Endothelial cell of umbilical vein (primary cell): ENCODE results near the gene PLAGL2. TPM values are rescaled to one million over a fixed set of nuclear protein-coding genes. Genes with fewer than 3 reads are reported as not detected.

Source experiments
- BruUV-seq: library from RNA; stranded (reverse); fragments of 400-500 nt; replicated peaks from 2 replicates; lab custom pipeline; 2021; lab: Mats Ljungman, UMichigan
- CTCF ChIA-PET: fragments of 300-600, 350-600 bp; sonication (Branson Sonifier 250); formaldehyde crosslinking; loops from one replicate; lab custom pipeline; 2021; ENCODE audit warnings: antibody characterized with exemption, inconsistent platforms; lab: Charles Lee
- POLR2A ChIA-PET: fragments of 300-600, 350-600 bp; sonication (Branson Sonifier 250); formaldehyde crosslinking; loops from one replicate; lab custom pipeline; 2021; ENCODE audit warnings: antibody characterized with exemption, inconsistent platforms; lab: Charles Lee
- DNase-seq: peaks from one replicate; pipeline ENCODE4 v3.0.0-alpha.2; 2011; ENCODE audit warnings: low read depth, low spot score
- FAIRE-seq: peaks from 2 replicates; lab custom pipeline; 2011; peaks lifted over from hg19 to GRCh38; lab: Jason Lieb, UNC
- H2AFZ ChIP-seq: 2 replicates; pipeline ENCODE4 v1.6.0; 2012; ENCODE audit warnings: low read depth, low read length, control low read depth, inconsistent platforms
- H3K27ac ChIP-seq: 2 replicates; pipeline ENCODE4 v1.5.1; 2011; ENCODE audit warnings: low read depth, mild to moderate bottlenecking, control low read depth, low read length, moderate library complexity; ENCODE audit not compliant: insufficient read depth
- H3K27me3 ChIP-seq, 2 experiments: 2 replicates each; pipeline versions ENCODE4 v1.6.0 to v1.6.1; 2011; ENCODE audit warnings: low read length in 2 of 2, mixed read lengths in 1 of 2; ENCODE audit not compliant: control insufficient read depth in 2 of 2, insufficient read depth in 2 of 2
- H3K36me3 ChIP-seq, 2 experiments: 2 replicates in 1 of 2; 3 replicates in 1 of 2; pipeline ENCODE4 v1.5.1; 2011; ENCODE audit warnings: low read length in 2 of 2, mild to moderate bottlenecking in 1 of 2, moderate library complexity in 1 of 2; ENCODE audit not compliant: control insufficient read depth in 2 of 2, insufficient read depth in 2 of 2; ENCODE audit errors: extremely low read depth in 1 of 2
- H3K4me1 ChIP-seq: 3 replicates; pipeline ENCODE4 v1.5.1; 2011; ENCODE audit warnings: mild to moderate bottlenecking, low read length; ENCODE audit not compliant: control insufficient read depth, insufficient read depth; ENCODE audit errors: extremely low read depth
- H3K4me2 ChIP-seq: 2 replicates; pipeline ENCODE4 v1.6.1; 2011; ENCODE audit warnings: low read length, control low read depth, mixed read lengths; ENCODE audit not compliant: insufficient read depth
- H3K4me3 ChIP-seq, 3 experiments: fragments of 200-600 bp in 1 of 3; sonication (generic), shearing (Covaris generic) in 1 of 3; replicated peaks in 1 of 3; 2 replicates each; pipeline ENCODE4 v1.5.1; 2011 to 2016; ENCODE audit warnings: control low read depth in 3 of 3, low read length in 3 of 3, mild to moderate bottlenecking in 2 of 3, inconsistent platforms in 1 of 3, low read depth in 1 of 3, moderate library complexity in 1 of 3; ENCODE audit not compliant: insufficient read depth in 1 of 3
- H3K79me2 ChIP-seq: 2 replicates; pipeline ENCODE4 v1.6.0; 2012; ENCODE audit warnings: low read length, inconsistent platforms; ENCODE audit not compliant: control insufficient read depth, insufficient read depth
- H3K9ac ChIP-seq: replicated peaks from 2 replicates; pipeline ENCODE3; 2011; ENCODE audit warnings: low read length, control low read depth; ENCODE audit not compliant: insufficient read depth; ENCODE audit errors: extremely low read depth
- H3K9me1 ChIP-seq: replicated peaks from 3 replicates; pipeline ENCODE4 v1.6.0; 2011; ENCODE audit warnings: mild to moderate bottlenecking, low read length; ENCODE audit not compliant: control insufficient read depth, insufficient read depth; ENCODE audit errors: extremely low read depth
- H3K9me3 ChIP-seq: replicated peaks from 2 replicates; pipeline ENCODE4 v1.5.1; 2012; ENCODE audit warnings: low read length, inconsistent platforms; ENCODE audit not compliant: control insufficient read depth, insufficient read depth
- H4K20me1 ChIP-seq: replicated peaks from 2 replicates; pipeline ENCODE3; 2011; ENCODE audit warnings: mild to moderate bottlenecking, low read length; ENCODE audit not compliant: control insufficient read depth, insufficient read depth; ENCODE audit errors: extremely low read depth
- CTCF ChIP-seq, 2 donors: IDR thresholded peaks; 1 replicate in 1 of 2; 2 replicates in 1 of 2; pipeline ENCODE4 v1.5.1; 2011; ENCODE audit warnings: low read length in 2 of 2, mild to moderate bottlenecking in 2 of 2, moderate library complexity in 2 of 2, control low read depth in 1 of 2, inconsistent platforms in 1 of 2, low read depth in 1 of 2; ENCODE audit not compliant: insufficient read depth in 1 of 2; ENCODE audit errors: extremely low read depth in 1 of 2
- EZH2 ChIP-seq: IDR thresholded peaks from 2 replicates; pipeline ENCODE4 v1.6.1; 2012; ENCODE audit warnings: borderline replicate concordance, low read depth, mild to moderate bottlenecking, moderate library complexity, low read length, inconsistent platforms; ENCODE audit not compliant: severe bottlenecking
- FOS ChIP-seq: IDR thresholded peaks from 2 replicates; pipeline ENCODE4 v1.6.1; 2011; ENCODE audit warnings: mild to moderate bottlenecking, low read length, moderate library complexity, borderline replicate concordance; ENCODE audit not compliant: insufficient read depth
- GATA2 ChIP-seq: IDR thresholded peaks from 2 replicates; pipeline ENCODE4 v1.7.0; 2011; ENCODE audit warnings: low read depth, mild to moderate bottlenecking, moderate library complexity, mixed read lengths, low read length; ENCODE audit not compliant: insufficient read length, insufficient read depth
- MAX ChIP-seq: IDR thresholded peaks from 2 replicates; pipeline ENCODE4 v1.6.1; 2011; ENCODE audit not compliant: insufficient read depth, insufficient read length
- dilution Hi-C: fragments of 300-500 bp; cut with MboI; formaldehyde crosslinking; loops from one replicate; pipeline ENCODE4 v1.15.0; 2019; ENCODE audit warnings: low sequenced_read_pairs; ENCODE audit not compliant: extremely low pct_ligation_motif_present
- intact Hi-C: fragments of 100-400 bp; cut with micrococcal nuclease; formaldehyde crosslinking; loops from one replicate; pipeline ENCODE4 v1.10.0; 2022
- polyA plus RNA-seq, 4 experiments: library from polyadenylated mRNA; depleted of rRNA in 3 of 4; stranded (reverse) in 3 of 4; unstranded in 1 of 4; fragments of >200 nt; gene quantifications; 2 replicates each; pipeline versions ENCODE4 v1.2.1 to v1.2.3, GENCODE V29; 2011 to 2012; ENCODE audit warnings: missing spikeins in 1 of 4
- total RNA-seq: library from RNA; stranded (reverse); gene quantifications from 2 replicates; pipeline ENCODE4 v1.2.3, GENCODE V29; 2021

Gene PLAGL2
- total and polyA plus RNA-seq, 2 donors (not counting 3 experiments of a cell fraction or from before 2014, with no cell fraction given): 8.2 to 15.2 TPM

GRCh38 chr20:32163951-32164350, 43.6 kb downstream of the PLAGL2 start:
- dilution Hi-C loops: no loop called here
- intact Hi-C loops: loop anchor here (10.0 kb wide), 1 partner anchor 281 kb away; no protein-coding TSS in a partner anchor
- ChIA-PET POLR2A (no interaction called here), CTCF (no interaction called here)
- H2AFZ ChIP-seq: no peak overlapping the region
- H3K27ac ChIP-seq: no peak overlapping the region
- DNase-seq: no peak
- H3K9ac ChIP-seq: no peak overlapping the region
- no TSS peak for BruUV-seq
- TF ChIP-seq CTCF (IDR thresholded peaks at IDR 0.05; ENCODE audit: extremely low read depth in 1 of 2, insufficient read depth in 1 of 2, low read depth in 1 of 2, low read length in 2 of 2): no peak
- TF ChIP-seq MAX: no peak
- TF ChIP-seq EZH2: no peak
- no peak for TF ChIP-seq GATA2
- no peak for TF ChIP-seq FOS
- no peaks in the 10 kb centered on the region for H3K9me3 ChIP-seq
- no peaks in the 10 kb centered on the region for H3K27me3 ChIP-seq
- H3K4me1 ChIP-seq: no peaks in the 10 kb centered on the region
- H3K36me3 ChIP-seq: peaks cover 12 to 41% of the 10 kb centered on the region in 2 experiments
- no peak overlapping the region for H3K4me2 ChIP-seq
- no peaks in the 10 kb centered on the region for H3K79me2 ChIP-seq
- H3K4me3 ChIP-seq: no peak overlapping the region
- H3K9me1 ChIP-seq: no peaks in the 10 kb centered on the region
- H4K20me1 ChIP-seq: no peaks in the 10 kb centered on the region
- FAIRE-seq: no peak
